GM12873 (cell line): Measurements from ENCODE around the gene LRP1B.

Source experiments
- TF ChIP-seq, protein P1 (sequence below): IDR thresholded peaks from 2 replicates; pipeline ENCODE4 v1.5.1; 2012; ENCODE audit warnings: low read depth, mild to moderate bottlenecking, moderate library complexity, low read length, control low read depth; ENCODE audit not compliant: insufficient read depth; ENCODE audit errors: missing control alignments

Gene LRP1B

DNA sequence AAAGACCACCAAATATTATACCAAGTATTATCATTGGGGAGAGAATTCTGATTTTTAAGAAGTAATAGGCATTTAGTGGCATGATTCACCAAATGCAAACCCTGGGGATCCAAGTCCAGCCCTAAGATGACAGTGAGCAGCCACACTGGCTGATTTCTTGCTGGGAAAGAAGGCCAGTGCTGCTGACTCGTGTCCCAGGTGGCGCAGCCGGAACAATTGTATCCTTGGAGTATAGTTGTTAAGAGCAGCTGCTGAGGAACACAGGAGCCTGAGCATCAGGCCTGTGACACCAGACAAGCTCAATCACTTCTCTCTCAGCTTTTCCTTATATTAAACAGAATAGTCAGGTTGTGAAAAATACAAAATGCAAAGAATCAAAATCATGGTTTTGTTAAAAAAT is 48.4 kb downstream of the LRP1B start:
- TF ChIP-seq, protein P1, sequence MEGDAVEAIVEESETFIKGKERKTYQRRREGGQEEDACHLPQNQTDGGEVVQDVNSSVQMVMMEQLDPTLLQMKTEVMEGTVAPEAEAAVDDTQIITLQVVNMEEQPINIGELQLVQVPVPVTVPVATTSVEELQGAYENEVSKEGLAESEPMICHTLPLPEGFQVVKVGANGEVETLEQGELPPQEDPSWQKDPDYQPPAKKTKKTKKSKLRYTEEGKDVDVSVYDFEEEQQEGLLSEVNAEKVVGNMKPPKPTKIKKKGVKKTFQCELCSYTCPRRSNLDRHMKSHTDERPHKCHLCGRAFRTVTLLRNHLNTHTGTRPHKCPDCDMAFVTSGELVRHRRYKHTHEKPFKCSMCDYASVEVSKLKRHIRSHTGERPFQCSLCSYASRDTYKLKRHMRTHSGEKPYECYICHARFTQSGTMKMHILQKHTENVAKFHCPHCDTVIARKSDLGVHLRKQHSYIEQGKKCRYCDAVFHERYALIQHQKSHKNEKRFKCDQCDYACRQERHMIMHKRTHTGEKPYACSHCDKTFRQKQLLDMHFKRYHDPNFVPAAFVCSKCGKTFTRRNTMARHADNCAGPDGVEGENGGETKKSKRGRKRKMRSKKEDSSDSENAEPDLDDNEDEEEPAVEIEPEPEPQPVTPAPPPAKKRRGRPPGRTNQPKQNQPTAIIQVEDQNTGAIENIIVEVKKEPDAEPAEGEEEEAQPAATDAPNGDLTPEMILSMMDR: no peak

DNA sequence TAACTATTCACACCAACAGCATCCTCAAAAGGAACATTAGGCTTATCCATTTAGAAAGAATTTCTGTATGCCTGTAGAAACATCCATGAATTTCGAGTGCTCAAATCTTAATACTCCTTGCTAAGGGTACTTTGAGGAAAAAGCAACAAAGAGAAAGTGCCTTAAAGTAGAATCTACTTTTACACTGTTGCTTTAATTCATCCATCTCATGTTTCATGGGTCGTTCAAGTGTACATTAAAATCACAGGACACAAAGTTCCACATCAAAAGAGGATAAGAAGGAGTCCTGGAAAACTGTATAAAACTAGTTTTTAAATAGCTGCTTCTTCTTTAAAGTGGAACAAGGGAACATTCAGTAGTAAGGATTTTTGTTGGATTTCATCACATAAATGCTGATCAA is 54.5 kb downstream of the LRP1B start:
- TF ChIP-seq, protein P1: no peak

DNA sequence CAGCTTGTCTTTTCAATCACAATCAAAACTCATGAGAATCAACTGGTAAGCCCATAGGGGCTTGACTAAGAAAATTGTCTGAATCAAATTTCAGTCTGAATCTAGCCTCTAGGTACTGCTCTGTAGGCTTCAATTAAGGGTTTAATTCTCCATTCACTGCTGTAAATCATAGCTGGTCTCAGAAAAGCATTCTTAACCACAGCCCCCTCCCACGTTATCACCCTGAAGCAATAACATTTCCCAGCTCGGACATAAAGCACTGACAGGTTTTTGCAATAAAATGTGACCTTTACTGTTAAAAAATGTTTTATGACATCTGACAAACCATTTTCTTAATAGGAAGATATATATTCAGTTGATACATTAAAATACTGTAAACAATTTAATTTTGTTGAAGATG is 55.0 kb downstream of the LRP1B start:
- TF ChIP-seq, protein P1: no peak

DNA sequence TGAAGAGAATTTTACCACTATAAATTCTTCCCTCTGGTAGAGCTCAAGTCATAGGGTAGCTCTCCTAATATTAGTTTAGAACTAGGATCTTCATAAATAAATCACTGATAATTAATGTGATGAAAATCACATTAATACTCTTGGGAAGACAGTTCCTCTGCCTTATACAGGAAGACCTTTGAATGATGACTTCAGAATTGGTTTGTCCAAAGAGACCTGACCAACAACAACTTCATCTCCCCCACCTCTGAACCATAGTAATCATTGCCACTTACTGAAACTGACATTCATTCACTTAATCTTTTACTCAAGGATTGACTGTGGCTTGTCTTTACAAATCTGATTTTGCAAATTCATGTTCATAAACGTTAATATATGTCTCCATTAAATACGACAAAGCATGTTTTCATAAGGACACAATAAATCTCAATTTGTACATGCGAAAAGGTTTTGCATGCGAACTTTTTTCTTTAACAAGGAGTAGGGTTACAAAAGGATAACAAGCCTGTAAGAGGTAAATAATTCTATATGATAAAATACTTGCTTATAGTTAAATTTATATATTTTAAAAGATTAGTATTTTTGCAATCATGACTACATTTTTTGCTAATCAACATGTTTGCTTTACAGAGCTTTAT is 61.4 kb downstream of the LRP1B start:
- TF ChIP-seq, protein P1: no peak

DNA sequence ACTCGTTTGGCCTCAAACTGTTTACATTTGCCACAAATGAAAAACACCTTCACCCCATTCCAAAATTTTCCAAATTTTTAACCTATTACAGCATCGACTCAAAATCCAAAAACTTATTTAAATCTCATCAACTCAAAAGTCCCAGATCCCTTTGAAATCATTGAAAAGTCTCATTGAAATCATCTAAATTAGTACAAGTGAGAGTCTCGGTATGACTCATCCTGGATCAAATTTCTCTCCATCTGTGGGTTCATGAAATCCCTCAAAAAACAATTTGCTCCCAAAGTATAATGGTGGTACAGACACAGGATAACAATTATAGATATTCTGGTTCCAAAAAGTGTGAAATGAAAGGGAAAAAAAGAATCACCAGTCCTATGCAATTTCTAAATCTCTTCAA is 65.1 kb downstream of the LRP1B start:
- TF ChIP-seq, protein P1: no peak

DNA sequence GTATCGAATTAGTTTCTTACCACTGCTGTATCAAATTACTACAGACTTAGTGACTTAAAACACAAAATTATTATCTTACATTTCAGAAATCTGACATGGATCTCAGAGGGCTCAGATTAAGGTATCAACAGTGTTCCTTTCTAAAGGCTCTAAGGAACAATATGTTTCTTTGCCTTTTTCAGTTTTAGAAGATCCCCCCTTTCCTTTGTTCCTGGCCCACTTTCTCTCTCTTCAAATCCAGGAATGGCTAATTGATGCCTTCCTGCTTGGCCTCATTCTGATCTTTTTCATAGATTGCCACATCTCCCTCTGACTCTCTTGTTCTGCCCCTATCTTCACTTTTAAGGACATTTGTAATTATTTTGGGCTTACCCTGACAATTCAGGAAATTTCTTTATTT is 65.7 kb downstream of the LRP1B start:
- TF ChIP-seq, protein P1: no peak

DNA sequence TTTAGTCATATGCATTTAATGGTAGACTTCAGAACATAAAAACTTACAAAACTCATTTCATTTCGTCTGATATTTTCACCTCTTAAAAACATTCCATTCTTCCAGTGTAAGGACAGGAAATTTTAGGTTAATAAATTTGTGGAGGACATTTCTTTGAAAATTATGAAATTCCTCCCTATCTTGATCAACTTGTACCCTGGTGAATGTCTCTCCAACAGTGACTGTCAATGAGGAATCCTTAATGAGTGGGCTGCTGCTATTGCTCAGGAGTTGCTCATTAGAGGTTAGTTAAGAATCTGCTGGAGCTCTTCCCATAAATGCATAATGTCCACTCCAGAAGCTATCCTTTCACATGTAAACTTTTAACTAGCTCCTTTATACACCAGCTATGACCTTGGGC is 69.1 kb downstream of the LRP1B start:
- TF ChIP-seq, protein P1: no peak
